Mammary epithelial cell (primary cell): ENCODE data around the gene GRID2.

ENCODE experiments used
- EZH2 ChIP-seq: IDR thresholded peaks from 2 replicates; pipeline ENCODE4 v1.6.1; 2012; ENCODE audit warnings: low read length, inconsistent platforms, borderline replicate concordance
- TF ChIP-seq, protein P1 (sequence below), 2 donors: IDR thresholded peaks in 1 of 2; conservative IDR thresholded peaks in 1 of 2; 2 replicates each; pipeline ENCODE4 v1.5.1; 2011 to 2012; ENCODE audit warnings: inconsistent platforms in 2 of 2, low read length in 2 of 2, mild to moderate bottlenecking in 2 of 2, control low read depth in 1 of 2, low read depth in 1 of 2; ENCODE audit not compliant: insufficient read depth in 1 of 2; ENCODE audit errors: extremely low read depth in 1 of 2

DNA sequence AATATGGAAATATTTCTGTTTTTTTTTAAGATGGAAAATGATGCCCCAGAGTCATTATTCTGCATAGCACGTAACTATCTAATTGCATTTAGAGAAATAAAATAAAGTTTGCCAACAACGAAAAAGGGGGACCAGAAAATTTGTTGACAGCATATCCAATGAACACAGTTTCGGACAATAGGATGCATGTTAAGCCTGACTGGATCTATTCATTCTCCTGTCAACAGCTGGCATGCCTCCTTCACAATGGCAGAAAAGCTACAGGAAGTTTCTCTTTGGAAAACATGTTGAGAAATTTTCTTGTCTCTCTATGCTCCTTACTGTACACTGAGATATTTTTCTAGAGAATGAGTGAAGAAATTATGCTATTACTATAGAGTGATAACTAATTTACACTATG, 262.5 kb downstream of the GRID2 start:
- TF ChIP-seq, protein P1, sequence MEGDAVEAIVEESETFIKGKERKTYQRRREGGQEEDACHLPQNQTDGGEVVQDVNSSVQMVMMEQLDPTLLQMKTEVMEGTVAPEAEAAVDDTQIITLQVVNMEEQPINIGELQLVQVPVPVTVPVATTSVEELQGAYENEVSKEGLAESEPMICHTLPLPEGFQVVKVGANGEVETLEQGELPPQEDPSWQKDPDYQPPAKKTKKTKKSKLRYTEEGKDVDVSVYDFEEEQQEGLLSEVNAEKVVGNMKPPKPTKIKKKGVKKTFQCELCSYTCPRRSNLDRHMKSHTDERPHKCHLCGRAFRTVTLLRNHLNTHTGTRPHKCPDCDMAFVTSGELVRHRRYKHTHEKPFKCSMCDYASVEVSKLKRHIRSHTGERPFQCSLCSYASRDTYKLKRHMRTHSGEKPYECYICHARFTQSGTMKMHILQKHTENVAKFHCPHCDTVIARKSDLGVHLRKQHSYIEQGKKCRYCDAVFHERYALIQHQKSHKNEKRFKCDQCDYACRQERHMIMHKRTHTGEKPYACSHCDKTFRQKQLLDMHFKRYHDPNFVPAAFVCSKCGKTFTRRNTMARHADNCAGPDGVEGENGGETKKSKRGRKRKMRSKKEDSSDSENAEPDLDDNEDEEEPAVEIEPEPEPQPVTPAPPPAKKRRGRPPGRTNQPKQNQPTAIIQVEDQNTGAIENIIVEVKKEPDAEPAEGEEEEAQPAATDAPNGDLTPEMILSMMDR (conservative IDR thresholded peaks at IDR 0.05 in 1 of 2, IDR thresholded peaks at IDR 0.05 in 1 of 2; ENCODE audit: extremely low read depth in 1 of 2, insufficient read depth in 1 of 2, low read depth in 1 of 2, low read length in 2 of 2): no peak
- TF ChIP-seq EZH2: no peak
